ENCODE data around the gene VPS33B.

Gene VPS33B

GRCh38 chr15:90986790-90987507 lies 35.4 kb downstream of the VPS33B start:
- no peaks in the 10 kb centered on the region for H3K27me3 ChIP-seq (ENCODE audit: insufficient read depth, low read depth, severe bottlenecking)
- H3K36me3 ChIP-seq: peaks cover 44% of the 10 kb centered on the region
- DNase-seq: no peak
- H3K4me3 ChIP-seq (ENCODE audit: low read depth, low read length): no peak overlapping the region
- peak overlapping the region; percentile 78 for H3K27ac ChIP-seq
- no peak for TF ChIP-seq CTCF (IDR thresholded peaks at IDR 0.05; ENCODE audit: low read depth, low read length)
- no peaks in the 10 kb centered on the region for H3K9me3 ChIP-seq (ENCODE audit: severe bottlenecking)

GRCh38 chr15:90982135-90982534 lies 40.3 kb downstream of the VPS33B start:
- Histone ChIP-seq H3K27me3 (ENCODE audit: insufficient read depth, low read depth, severe bottlenecking) (no peaks in the 10 kb centered on the region), H3K9me3 (ENCODE audit: severe bottlenecking) (no peaks in the 10 kb centered on the region), H3K36me3 (peaks cover 80% of the 10 kb centered on the region), H3K27ac (no peak overlapping the region), H3K4me3 (ENCODE audit: low read depth, low read length) (no peak overlapping the region)
- DNase-seq: no peak
- no peak for TF ChIP-seq CTCF (IDR thresholded peaks at IDR 0.05; ENCODE audit: low read depth, low read length)

- no peaks in the 10 kb centered on the region for H3K27me3 ChIP-seq (ENCODE audit: insufficient read depth, low read depth, severe bottlenecking)
- H3K9me3 ChIP-seq (ENCODE audit: severe bottlenecking): no peaks in the 10 kb centered on the region
- no peak overlapping the region for H3K27ac ChIP-seq
- no peak for TF ChIP-seq CTCF (IDR thresholded peaks at IDR 0.05; ENCODE audit: low read depth, low read length)
- H3K4me3 ChIP-seq (ENCODE audit: low read depth, low read length): no peak overlapping the region
- H3K36me3 ChIP-seq: peaks cover 85% of the 10 kb centered on the region
- no peak for DNase-seq
Measured at GRCh38 chr15:90981681-90982080, 40.7 kb downstream of the VPS33B start.

- no peak for DNase-seq
- Histone ChIP-seq H3K27ac (no peak overlapping the region), H3K9me3 (ENCODE audit: severe bottlenecking) (no peaks in the 10 kb centered on the region), H3K36me3 (peaks cover 95% of the 10 kb centered on the region), H3K4me3 (ENCODE audit: low read depth, low read length) (no peak overlapping the region), H3K27me3 (ENCODE audit: insufficient read depth, low read depth, severe bottlenecking) (no peaks in the 10 kb centered on the region)
- TF ChIP-seq CTCF (IDR thresholded peaks at IDR 0.05; ENCODE audit: low read depth, low read length): no peak
Measured at GRCh38 chr15:90979582-90979981, 42.8 kb downstream of the VPS33B start.

DNA sequence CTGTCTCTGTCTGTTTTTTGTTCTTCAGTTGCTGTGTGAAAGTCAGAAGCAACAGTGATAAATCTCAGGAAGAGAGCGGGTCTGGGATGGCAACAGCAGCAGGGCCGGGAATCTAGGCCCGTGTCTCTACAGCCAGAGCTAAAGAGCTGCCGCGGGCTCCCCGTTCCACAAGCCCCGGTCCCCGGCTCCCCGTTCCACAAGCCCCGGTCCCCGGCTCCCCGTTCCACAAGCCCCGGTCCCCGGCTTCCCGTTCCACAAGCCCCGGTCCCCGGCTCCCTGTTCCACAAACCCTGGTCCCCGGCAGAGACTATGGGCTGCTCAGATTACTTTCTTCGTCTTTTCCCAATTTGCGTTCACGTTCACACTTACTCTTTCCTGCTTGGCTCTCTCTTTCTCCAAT lies 48.2 kb downstream of the VPS33B start:
- H3K36me3 ChIP-seq: peaks cover 88% of the 10 kb centered on the region
- H3K27me3 ChIP-seq (ENCODE audit: insufficient read depth, low read depth, severe bottlenecking): no peaks in the 10 kb centered on the region
- DNase-seq: no peak
- no peak for TF ChIP-seq CTCF (IDR thresholded peaks at IDR 0.05; ENCODE audit: low read depth, low read length)
- no peak overlapping the region for H3K4me3 ChIP-seq (ENCODE audit: low read depth, low read length)
- H3K27ac ChIP-seq: no peak overlapping the region
- H3K9me3 ChIP-seq (ENCODE audit: severe bottlenecking): no peaks in the 10 kb centered on the region

GRCh38 chr15:90972133-90972532 lies 50.3 kb downstream of the VPS33B start:
- DNase-seq: no peak
- H3K27ac ChIP-seq: no peak overlapping the region
- TF ChIP-seq CTCF (IDR thresholded peaks at IDR 0.05; ENCODE audit: low read depth, low read length): no peak
- peaks cover 92% of the 10 kb centered on the region for H3K36me3 ChIP-seq
- H3K27me3 ChIP-seq (ENCODE audit: insufficient read depth, low read depth, severe bottlenecking): no peaks in the 10 kb centered on the region
- no peaks in the 10 kb centered on the region for H3K9me3 ChIP-seq (ENCODE audit: severe bottlenecking)
- no peak overlapping the region for H3K4me3 ChIP-seq (ENCODE audit: low read depth, low read length)
